Fibroblast of upper back skin (primary cell): ENCODE measurements around the gene SMIM24.

ENCODE experiments used
- DNase-seq: peaks from one replicate; pipeline ENCODE4 v3.0.0-alpha.2; 2013

SMIM24 gene

GRCh38 chr19:3496392-3497273, 16.3 kb upstream of the SMIM24 start:
- DNase-seq = no peak

- DNase-seq = no peak
Measured at GRCh38 chr19:3494559-3494958, 14.2 kb upstream of the SMIM24 start.

- DNase-seq = no peak
Measured at GRCh38 chr19:3494051-3494450, 13.7 kb upstream of the SMIM24 start.

GRCh38 chr19:3493651-3494050, 13.3 kb upstream of the SMIM24 start:
- no peak for DNase-seq

- DNase-seq = no peak
Measured at GRCh38 chr19:3492919-3493318, 12.6 kb upstream of the SMIM24 start.

GRCh38 chr19:3492131-3492839, 12.0 kb upstream of the SMIM24 start:
- no peak for DNase-seq

- no peak for DNase-seq
Measured at GRCh38 chr19:3491396-3492119, 11.2 kb upstream of the SMIM24 start.

GRCh38 chr19:3483226-3483628, 2.9 kb upstream of the SMIM24 start, which contains the start of gene SMIM44:
SMIM44 (minus strand) TSS chr19:3483441; CDS start chr19:3483403, 38 bp downstream.
- DNase-seq = no peak

- no peak for DNase-seq
Measured at GRCh38 chr19:3482507-3483225, 2.3 kb upstream of the SMIM24 start.

- no peak for DNase-seq
Measured at GRCh38 chr19:3481241-3482090, 1.1 kb upstream of the SMIM24 start.

- DNase-seq = no peak
Measured at GRCh38 chr19:3479834-3480215, 500 bp downstream of the SMIM24 start.

GRCh38 chr19:3479177-3479833, 1.0 kb downstream of the SMIM24 start:
- DNase-seq = no peak

- DNase-seq = no peak
Measured at GRCh38 chr19:3478409-3479176, 1.7 kb downstream of the SMIM24 start.

- DNase-seq = no peak
Measured at GRCh38 chr19:3477951-3478350, 2.4 kb downstream of the SMIM24 start.

GRCh38 chr19:3477506-3477905, 2.8 kb downstream of the SMIM24 start:
- no peak for DNase-seq

GRCh38 chr19:3476830-3477229, 3.5 kb downstream of the SMIM24 start:
- DNase-seq = no peak

GRCh38 chr19:3475449-3475848, 4.9 kb downstream of the SMIM24 start:
- no peak for DNase-seq

- DNase-seq = no peak
Measured at GRCh38 chr19:3474614-3475013, 5.7 kb downstream of the SMIM24 start.

- no peak for DNase-seq
Measured at GRCh38 chr19:3474010-3474409, 6.3 kb downstream of the SMIM24 start.

GRCh38 chr19:3471954-3472655, 8.2 kb downstream of the SMIM24 start:
- DNase-seq = no peak
